Upper lobe of right lung (tissue), 1 donor: Measurements from ENCODE around the gene CAMK1G. TPM values are rescaled to one million over a fixed set of nuclear protein-coding genes. Genes with fewer than 3 reads are reported as not detected.
A peak's percentile ranks its signal among the peaks of the same experiment; 100 is the strongest.

Source experiments
- ATAC-seq: fragments of 200-7000 bp; cut with Tn5 transposase; one replicate; pipeline ENCODE4 v1.9.1; 2020; ENCODE audit warnings: mild to moderate bottlenecking, moderate library complexity
- DNase-seq: peaks from one replicate; pipeline ENCODE4 v3.0.0-alpha.2; 2020
- H3K27ac ChIP-seq: fragments of 200-600 bp; one replicate; pipeline ENCODE4 v1.8.0; 2022
- H3K27me3 ChIP-seq: fragments of 200-600 bp; one replicate; pipeline ENCODE4 v1.8.0; 2022; ENCODE audit warnings: mild to moderate bottlenecking
- H3K36me3 ChIP-seq: fragments of 200-600 bp; one replicate; pipeline ENCODE4 v1.8.0; 2022
- H3K4me1 ChIP-seq: fragments of 200-600 bp; one replicate; pipeline ENCODE4 v1.8.0; 2022
- H3K4me3 ChIP-seq: fragments of 200-600 bp; one replicate; pipeline ENCODE4 v1.8.0; 2022; ENCODE audit warnings: mild to moderate bottlenecking
- H3K9me3 ChIP-seq: fragments of 200-600 bp; one replicate; pipeline ENCODE4 v1.8.0; 2022
- CTCF ChIP-seq: fragments of 200-600 bp; IDR thresholded peaks from one replicate; pipeline ENCODE4 v1.8.0; 2022; ENCODE audit warnings: antibody characterized with exemption
- intact Hi-C: fragments of 100-400 bp; cut with DNase I; formaldehyde crosslinking; loops from one replicate; pipeline ENCODE4 v1.11.0; 2022
- total RNA-seq: library from RNA; stranded (reverse); fragmentation: NEBNext Ultra II Directional; extraction: Animal tissue kit (Norgen Biotek cat#: 25700); gene quantifications from one replicate; pipeline ENCODE4 v1.2.1, GENCODE V29; 2021
- donor health status: DM: no; HTN: yes; CAD: no; lungs with severe emphysema.

Gene CAMK1G
- total RNA-seq, 1 donor from 2014 or later = 1.4 TPM

GRCh38 chr1:209609041-209609790 lies 25.7 kb downstream of the CAMK1G start:
- no peak for TF ChIP-seq CTCF
- Histone ChIP-seq H3K27me3 (no peaks in the 10 kb centered on the region), H3K27ac (no peak overlapping the region), H3K36me3 (no peaks in the 10 kb centered on the region), H3K4me3 (no peak overlapping the region), H3K4me1 (no peaks in the 10 kb centered on the region), H3K9me3 (no peaks in the 10 kb centered on the region)
- ATAC-seq (peak; percentile 37), DNase-seq (peak; percentile 79)
- intact Hi-C loops = no loop called here

GRCh38 chr1:209609791-209610630 lies 26.5 kb downstream of the CAMK1G start:
- H3K27ac ChIP-seq = no peak overlapping the region
- no peaks in the 10 kb centered on the region for H3K9me3 ChIP-seq
- H3K4me1 ChIP-seq = no peaks in the 10 kb centered on the region
- H3K27me3 ChIP-seq = no peaks in the 10 kb centered on the region
- no peaks in the 10 kb centered on the region for H3K36me3 ChIP-seq
- ATAC-seq (no peak), DNase-seq (peak; percentile 1)
- no peak for TF ChIP-seq CTCF
- intact Hi-C loops = no loop called here
- no peak overlapping the region for H3K4me3 ChIP-seq

GRCh38 chr1:209610631-209610905 lies 27.1 kb downstream of the CAMK1G start:
- Histone ChIP-seq H3K27me3 (no peaks in the 10 kb centered on the region), H3K4me1 (no peaks in the 10 kb centered on the region), H3K9me3 (no peaks in the 10 kb centered on the region), H3K36me3 (no peaks in the 10 kb centered on the region), H3K4me3 (no peak overlapping the region), H3K27ac (no peak overlapping the region)
- peak; percentile 3 for DNase-seq
- intact Hi-C loops = no loop called here
- no peak for ATAC-seq
- TF ChIP-seq CTCF = no peak

GRCh38 chr1:209611771-209612570 lies 28.5 kb downstream of the CAMK1G start:
- intact Hi-C loops = no loop called here
- Histone ChIP-seq H3K27ac (no peak overlapping the region), H3K4me1 (no peaks in the 10 kb centered on the region), H3K36me3 (no peaks in the 10 kb centered on the region), H3K9me3 (no peaks in the 10 kb centered on the region), H3K4me3 (no peak overlapping the region), H3K27me3 (no peaks in the 10 kb centered on the region)
- DNase-seq = peak; percentile 9
- no peak for TF ChIP-seq CTCF
- ATAC-seq = no peak

GRCh38 chr1:209612646-209613399 lies 29.3 kb downstream of the CAMK1G start:
- no peaks in the 10 kb centered on the region for H3K4me1 ChIP-seq
- no peak overlapping the region for H3K27ac ChIP-seq
- DNase-seq (peak; percentile 56), ATAC-seq (peak; percentile 25)
- H3K27me3 ChIP-seq = no peaks in the 10 kb centered on the region
- no peak for TF ChIP-seq CTCF
- no peaks in the 10 kb centered on the region for H3K36me3 ChIP-seq
- no peaks in the 10 kb centered on the region for H3K9me3 ChIP-seq
- H3K4me3 ChIP-seq = no peak overlapping the region
- intact Hi-C loops = no loop called here
